GM12878 (cell line): ENCODE results near the gene GALNT18. TPM values are rescaled to one million over a fixed set of nuclear protein-coding genes. Genes with fewer than 3 reads are reported as not detected.

Experiments used
- ATAC-seq: fragments of 200-7000 bp; cut with Tn5 transposase; 3 replicates; pipeline ENCODE4 v1.9.1; 2020; ENCODE audit warnings: mild to moderate bottlenecking, moderate library complexity
- BruUV-seq: library from RNA; stranded (reverse); fragments of 400-500 nt; replicated peaks from 2 replicates; lab custom pipeline; 2021; lab: Mats Ljungman, UMichigan
- CTCF ChIA-PET: fragments of 300-600 bp; sonication (Branson Sonifier 250); formaldehyde crosslinking; extraction: SDS; loops from one replicate; lab custom pipeline; 2021; ENCODE audit warnings: inconsistent platforms; lab: Yijun Ruan, JAX
- POLR2A ChIA-PET: fragments of 350-600 bp; formaldehyde crosslinking; extraction: SDS; loops from one replicate; lab custom pipeline; 2021; ENCODE audit warnings: inconsistent platforms; lab: Charles Lee
- RAD21 ChIA-PET: fragments of 300-600 bp; sonication (Branson Sonifier 250); formaldehyde crosslinking; loops from one replicate; lab custom pipeline; 2023; ENCODE audit warnings: antibody characterized with exemption; ENCODE audit not compliant: unreplicated experiment; lab: Charles Lee
- SMC1A ChIA-PET: fragments of 300-600 bp; sonication (Branson Sonifier 250); formaldehyde crosslinking; loops from one replicate; lab custom pipeline; 2023; ENCODE audit not compliant: unreplicated experiment, uncharacterized antibody; lab: Charles Lee
- DNase-seq: peaks from one replicate; pipeline ENCODE4 v3.0.0-alpha.2; 2011; ENCODE audit warnings: low read depth, low spot score
- FAIRE-seq: peaks from 3 replicates; lab custom pipeline; 2011; peaks lifted over from hg19 to GRCh38; lab: Jason Lieb, UNC
- H2AFZ ChIP-seq: 2 replicates; pipeline ENCODE4 v1.6.0; 2011; ENCODE audit warnings: low read depth, low read length, control low read depth; ENCODE audit not compliant: control insufficient read depth
- H3K27ac ChIP-seq: 2 replicates; pipeline ENCODE4 v1.5.1; 2011; ENCODE audit warnings: control low read depth; ENCODE audit not compliant: control insufficient read depth, insufficient read depth
- H3K27me3 ChIP-seq, 2 experiments: replicated peaks in 1 of 2; 2 replicates each; pipeline versions ENCODE4 v1.6.0 to v1.6.1; 2011; ENCODE audit warnings: low read length in 1 of 2; ENCODE audit not compliant: control insufficient read depth in 2 of 2, insufficient read depth in 2 of 2
- H3K36me3 ChIP-seq, 2 experiments: 2 replicates each; pipeline ENCODE4 v1.5.1; 2011; ENCODE audit warnings: low read length in 1 of 2; ENCODE audit not compliant: control insufficient read depth in 2 of 2, insufficient read depth in 2 of 2
- H3K4me1 ChIP-seq: 2 replicates; pipeline ENCODE4 v1.6.1; 2011; ENCODE audit warnings: mild to moderate bottlenecking, low read length, moderate library complexity, mixed read lengths; ENCODE audit not compliant: control insufficient read depth, insufficient read depth
- H3K4me2 ChIP-seq: 2 replicates; pipeline ENCODE4 v1.6.0; 2011; ENCODE audit warnings: control low read depth; ENCODE audit not compliant: control insufficient read depth, insufficient read depth
- H3K4me3 ChIP-seq: fragments of 200-600 bp; sonication (generic); 2 replicates; pipeline ENCODE4 v1.5.1; 2016
- H3K79me2 ChIP-seq: 2 replicates; pipeline ENCODE4 v1.6.0; 2011; ENCODE audit warnings: low read length; ENCODE audit not compliant: control insufficient read depth, insufficient read depth
- H3K9ac ChIP-seq: 2 replicates; pipeline ENCODE4 v1.8.0; 2011; ENCODE audit warnings: low read length, control low read depth, mixed read lengths; ENCODE audit not compliant: control insufficient read depth, insufficient read depth
- H3K9me3 ChIP-seq: replicated peaks from 3 replicates; pipeline ENCODE4 v1.5.1; 2011; ENCODE audit warnings: mild to moderate bottlenecking, low read length; ENCODE audit not compliant: control insufficient read depth, insufficient read depth
- H4K20me1 ChIP-seq: 2 replicates; pipeline ENCODE4 v1.6.0; 2011; ENCODE audit not compliant: control insufficient read depth, insufficient read depth
- BHLHE40 ChIP-seq, 2 experiments: fragments of 450-650 bp in 1 of 2; IDR thresholded peaks; 2 replicates each; pipeline ENCODE4 v1.6.1; 2011 to 2017; ENCODE audit warnings: low read depth in 2 of 2, borderline replicate concordance in 1 of 2, improper control_type of control experiment in 1 of 2, low read length in 1 of 2, mild to moderate bottlenecking in 1 of 2
- BMI1 ChIP-seq: fragments of 450-650 bp; IDR thresholded peaks from 2 replicates; pipeline ENCODE4 v1.6.1; 2016; ENCODE audit warnings: mild to moderate bottlenecking, moderate library complexity, borderline replicate concordance
- CEBPB ChIP-seq, 2 experiments: fragments of 150-350 bp in 1 of 2; IDR thresholded peaks; 2 replicates each; pipeline ENCODE4 v1.6.1; 2012 to 2014; ENCODE audit warnings: low read depth in 2 of 2, low read length in 2 of 2, borderline replicate concordance in 1 of 2, inconsistent platforms in 1 of 2
- CHD4 ChIP-seq: fragments of 200-600 bp; sonication (generic); IDR thresholded peaks from 2 replicates; pipeline ENCODE4 v1.6.1; 2016; ENCODE audit warnings: mild to moderate bottlenecking
- CREM ChIP-seq: IDR thresholded peaks from 2 replicates; pipeline ENCODE4 v1.6.1; 2014; ENCODE audit warnings: antibody characterized with exemption, low read depth
- GABPA ChIP-seq: IDR thresholded peaks from 2 replicates; pipeline ENCODE4 v1.6.1; 2014; ENCODE audit warnings: antibody characterized with exemption, low read depth, mild to moderate bottlenecking, inconsistent platforms
- NFYB ChIP-seq: IDR thresholded peaks from 2 replicates; pipeline ENCODE4 v1.6.1; 2011; ENCODE audit warnings: low read depth, mild to moderate bottlenecking, low read length, improper control_type of control experiment, moderate library complexity; ENCODE audit not compliant: insufficient read depth
- NRF1 ChIP-seq: conservative IDR thresholded peaks from 2 replicates; pipeline ENCODE4 v1.6.1; 2011; ENCODE audit warnings: mild to moderate bottlenecking, low read depth, low read length, improper control_type of control experiment
- PAX5 ChIP-seq: IDR thresholded peaks from 2 replicates; pipeline ENCODE4 v1.6.1; 2011; ENCODE audit warnings: low read depth, low read length, borderline replicate concordance
- POLR2AphosphoS5 ChIP-seq: IDR thresholded peaks from 2 replicates; pipeline ENCODE4 v1.6.1; 2011; ENCODE audit warnings: mild to moderate bottlenecking, low read length, inconsistent platforms
- SMAD5 ChIP-seq: IDR thresholded peaks from 2 replicates; pipeline ENCODE4 v1.6.1; 2016; ENCODE audit warnings: antibody characterized with exemption, low read depth
- SREBF2 ChIP-seq: IDR thresholded peaks from 2 replicates; pipeline ENCODE4 v1.6.1; 2012; ENCODE audit warnings: mild to moderate bottlenecking, low read length
- ZBED1 ChIP-seq: IDR thresholded peaks from 2 replicates; pipeline ENCODE4 v1.6.1; 2016; ENCODE audit warnings: borderline replicate concordance
- ZNF274 ChIP-seq: IDR thresholded peaks from one replicate; pipeline ENCODE4 v1.8.0; 2011; ENCODE audit not compliant: insufficient read length, insufficient read depth
- WGBS: methylation state at CpG from one replicate; pipeline ENCODE4 v1.1.6; 2016; ENCODE audit warnings: low lambda C conversion rate; ENCODE audit not compliant: insufficient replicate concordance, insufficient coverage; ENCODE audit errors: missing lambda C conversion rate; 5-methylcytosine and 5-hydroxymethylcytosine counted together
- in situ Hi-C: fragments of 300-500 bp; cut with MboI; formaldehyde crosslinking; loops from 9 replicates; pipeline ENCODE4 v1.14.3; 2018; ENCODE audit warnings: mixed read lengths
- intact Hi-C: fragments of 100-400 bp; cut with micrococcal nuclease; formaldehyde crosslinking; loops from one replicate; pipeline ENCODE4 v1.14.2; 2022; ENCODE audit not compliant: unreplicated experiment
- polyA plus RNA-seq, 11 experiments: library from polyadenylated mRNA; depleted of rRNA in 4 of 11; unstranded in 6 of 11; stranded (reverse) in 5 of 11; fragments of >200 nt; fragmentation: Nextera tagmentation in 4 of 11; fragmentation: Illumina TruSeq in 1 of 11; extraction: Ambion mirVana in 4 of 11; extraction: Trizol in 1 of 11; gene quantifications; 1 replicate in 1 of 11; 2 replicates in 10 of 11; pipeline versions ENCODE4 v1.2.1 to v1.2.3, GENCODE V29; 2011 to 2016; ENCODE audit warnings: inconsistent platforms in 2 of 11, missing spikeins in 2 of 11, low read depth in 1 of 11
- total RNA-seq, 4 experiments: library from RNA; depleted of rRNA in 3 of 4; stranded (reverse); fragments of >200 nt in 3 of 4; fragmentation: Illumina TruSeq in 1 of 4; extraction: Trizol in 1 of 4; gene quantifications; 2 replicates each; pipeline versions ENCODE4 v1.2.1 to v1.2.3, GENCODE V29; 2013 to 2021
- TF ChIP-seq, protein P1 (sequence below): fragments of 150-350 bp; IDR thresholded peaks from 2 replicates; pipeline ENCODE4 v1.6.1; 2014; ENCODE audit warnings: mild to moderate bottlenecking, low read depth, low read length
- TF ChIP-seq, protein P2 (sequence below): IDR thresholded peaks from 2 replicates; pipeline ENCODE4 v1.6.1; 2012; ENCODE audit warnings: low read depth, low read length, improper control_type of control experiment
- TF ChIP-seq, protein P3 (sequence below), 3 experiments: IDR thresholded peaks in 2 of 3; conservative IDR thresholded peaks in 1 of 3; 2 replicates each; pipeline ENCODE4 v1.5.1; 2011; ENCODE audit warnings: low read depth in 3 of 3, low read length in 3 of 3, mild to moderate bottlenecking in 3 of 3, control low read depth in 2 of 3, moderate library complexity in 2 of 3, inconsistent platforms in 1 of 3, mixed read lengths in 1 of 3; ENCODE audit not compliant: control insufficient read depth in 2 of 3, insufficient read depth in 1 of 3; ENCODE audit errors: extremely low read depth in 1 of 3
- TF ChIP-seq, protein P4 (sequence below): fragments of 450-650 bp; IDR thresholded peaks from 2 replicates; pipeline ENCODE4 v1.6.1; 2017; ENCODE audit warnings: borderline replicate concordance

GALNT18 gene
- total and polyA plus RNA-seq, 10 of the 15 experiments (the other 5 are each of a cell fraction or from before 2014, with no cell fraction given): 1.2 to 14.2 (median 6.3) TPM

DNA sequence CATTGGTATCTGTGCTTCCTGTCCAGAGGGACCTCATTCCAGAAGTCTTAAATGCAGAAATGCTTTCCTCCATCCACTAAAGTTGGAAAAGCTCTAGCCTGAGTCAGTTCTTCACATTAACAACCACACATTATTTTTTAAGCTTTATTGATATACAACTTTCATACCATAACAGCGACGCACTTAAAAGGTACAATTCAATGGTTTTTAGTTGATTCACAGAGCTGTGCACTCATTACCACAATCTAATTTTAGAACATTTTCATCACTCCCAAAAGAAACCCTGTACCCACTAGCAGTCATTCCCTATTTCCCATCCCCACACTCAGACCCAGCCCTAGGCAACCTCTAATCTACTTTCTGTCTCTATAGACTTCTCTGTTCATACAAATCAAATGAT lies 27.6 kb downstream of the GALNT18 start:
- Histone ChIP-seq H3K4me1 (peaks cover 10% of the 10 kb centered on the region; the same call in 1 of the 2 replicates), H3K36me3 (no peaks in the 10 kb centered on the region), H4K20me1 (peaks cover 8% of the 10 kb centered on the region; the same call in 1 of the 2 replicates), H3K4me2 (no peak overlapping the region), H3K9me3 (no peaks in the 10 kb centered on the region), H3K79me2 (peaks cover 2% of the 10 kb centered on the region; the same call in 1 of the 2 replicates), H3K27me3 (no peaks in the 10 kb centered on the region), H2AFZ (no peak overlapping the region), H3K27ac (no peak overlapping the region), H3K9ac (no peak overlapping the region), H3K4me3 (no peak overlapping the region)
- intact Hi-C loops (no loop called here), in situ Hi-C loops (no loop called here)
- POLR2A ChIA-PET: no interaction called here
- no peak for FAIRE-seq
- SMC1A ChIA-PET: interaction anchor here (1.5 kb wide), 1 partner anchor 17 kb away, joined by 3 read pairs; no protein-coding TSS in a partner anchor
- ATAC-seq: no peak
- TF ChIP-seq SMAD5 (no peak), CEBPB (IDR thresholded peaks at IDR 0.05; ENCODE audit: borderline replicate concordance in 1 of 2, low read depth in 2 of 2, low read length in 2 of 2) (no peak), ZBED1 (no peak), POLR2AphosphoS5 (no peak), NRF1 (no peak), CREM (no peak), SREBF2 (no peak), CHD4 (no peak), ZNF274 (no peak), PAX5 (no peak), BMI1 (no peak), GABPA (no peak), BHLHE40 (IDR thresholded peaks at IDR 0.05; ENCODE audit: borderline replicate concordance in 1 of 2, low read depth in 2 of 2, low read length in 1 of 2) (no peak), NFYB (no peak)
- TF ChIP-seq, protein P1, sequence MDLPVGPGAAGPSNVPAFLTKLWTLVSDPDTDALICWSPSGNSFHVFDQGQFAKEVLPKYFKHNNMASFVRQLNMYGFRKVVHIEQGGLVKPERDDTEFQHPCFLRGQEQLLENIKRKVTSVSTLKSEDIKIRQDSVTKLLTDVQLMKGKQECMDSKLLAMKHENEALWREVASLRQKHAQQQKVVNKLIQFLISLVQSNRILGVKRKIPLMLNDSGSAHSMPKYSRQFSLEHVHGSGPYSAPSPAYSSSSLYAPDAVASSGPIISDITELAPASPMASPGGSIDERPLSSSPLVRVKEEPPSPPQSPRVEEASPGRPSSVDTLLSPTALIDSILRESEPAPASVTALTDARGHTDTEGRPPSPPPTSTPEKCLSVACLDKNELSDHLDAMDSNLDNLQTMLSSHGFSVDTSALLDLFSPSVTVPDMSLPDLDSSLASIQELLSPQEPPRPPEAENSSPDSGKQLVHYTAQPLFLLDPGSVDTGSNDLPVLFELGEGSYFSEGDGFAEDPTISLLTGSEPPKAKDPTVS: no peak
- TF ChIP-seq, protein P2, sequence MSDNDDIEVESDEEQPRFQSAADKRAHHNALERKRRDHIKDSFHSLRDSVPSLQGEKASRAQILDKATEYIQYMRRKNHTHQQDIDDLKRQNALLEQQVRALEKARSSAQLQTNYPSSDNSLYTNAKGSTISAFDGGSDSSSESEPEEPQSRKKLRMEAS: no peak
- TF ChIP-seq, protein P3, sequence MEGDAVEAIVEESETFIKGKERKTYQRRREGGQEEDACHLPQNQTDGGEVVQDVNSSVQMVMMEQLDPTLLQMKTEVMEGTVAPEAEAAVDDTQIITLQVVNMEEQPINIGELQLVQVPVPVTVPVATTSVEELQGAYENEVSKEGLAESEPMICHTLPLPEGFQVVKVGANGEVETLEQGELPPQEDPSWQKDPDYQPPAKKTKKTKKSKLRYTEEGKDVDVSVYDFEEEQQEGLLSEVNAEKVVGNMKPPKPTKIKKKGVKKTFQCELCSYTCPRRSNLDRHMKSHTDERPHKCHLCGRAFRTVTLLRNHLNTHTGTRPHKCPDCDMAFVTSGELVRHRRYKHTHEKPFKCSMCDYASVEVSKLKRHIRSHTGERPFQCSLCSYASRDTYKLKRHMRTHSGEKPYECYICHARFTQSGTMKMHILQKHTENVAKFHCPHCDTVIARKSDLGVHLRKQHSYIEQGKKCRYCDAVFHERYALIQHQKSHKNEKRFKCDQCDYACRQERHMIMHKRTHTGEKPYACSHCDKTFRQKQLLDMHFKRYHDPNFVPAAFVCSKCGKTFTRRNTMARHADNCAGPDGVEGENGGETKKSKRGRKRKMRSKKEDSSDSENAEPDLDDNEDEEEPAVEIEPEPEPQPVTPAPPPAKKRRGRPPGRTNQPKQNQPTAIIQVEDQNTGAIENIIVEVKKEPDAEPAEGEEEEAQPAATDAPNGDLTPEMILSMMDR (IDR thresholded peaks at IDR 0.05 in 2 of 3, conservative IDR thresholded peaks at IDR 0.05 in 1 of 3; ENCODE audit: control insufficient read depth in 2 of 3, extremely low read depth in 1 of 3, insufficient read depth in 1 of 3, low read depth in 3 of 3, low read length in 3 of 3): no peak
- TF ChIP-seq, protein P4, sequence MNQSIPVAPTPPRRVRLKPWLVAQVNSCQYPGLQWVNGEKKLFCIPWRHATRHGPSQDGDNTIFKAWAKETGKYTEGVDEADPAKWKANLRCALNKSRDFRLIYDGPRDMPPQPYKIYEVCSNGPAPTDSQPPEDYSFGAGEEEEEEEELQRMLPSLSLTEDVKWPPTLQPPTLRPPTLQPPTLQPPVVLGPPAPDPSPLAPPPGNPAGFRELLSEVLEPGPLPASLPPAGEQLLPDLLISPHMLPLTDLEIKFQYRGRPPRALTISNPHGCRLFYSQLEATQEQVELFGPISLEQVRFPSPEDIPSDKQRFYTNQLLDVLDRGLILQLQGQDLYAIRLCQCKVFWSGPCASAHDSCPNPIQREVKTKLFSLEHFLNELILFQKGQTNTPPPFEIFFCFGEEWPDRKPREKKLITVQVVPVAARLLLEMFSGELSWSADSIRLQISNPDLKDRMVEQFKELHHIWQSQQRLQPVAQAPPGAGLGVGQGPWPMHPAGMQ: no peak
- BruUV-seq: no TSS peak
- RAD21 ChIA-PET: no interaction called here
- CTCF ChIA-PET: no interaction called here
- no peak for DNase-seq
- 77% methylated on average over 2 of the region's 2 CpGs for WGBS
